NCI-H524 (cell line): ENCODE measurements around the gene ELOVL6.
A peak's percentile ranks its signal among the peaks of the same experiment; 100 is the strongest.
"Not testable (repeated sequence)": the region's sequence is repeated elsewhere in the genome, so short reads cannot be mapped to it uniquely, and the experiment has no call there.

Source experiments
- DNase-seq, 2 experiments: peaks; one replicate each; lab custom pipeline; 2025; lab: John Stamatoyannopoulos, UW

ELOVL6 gene

DNA sequence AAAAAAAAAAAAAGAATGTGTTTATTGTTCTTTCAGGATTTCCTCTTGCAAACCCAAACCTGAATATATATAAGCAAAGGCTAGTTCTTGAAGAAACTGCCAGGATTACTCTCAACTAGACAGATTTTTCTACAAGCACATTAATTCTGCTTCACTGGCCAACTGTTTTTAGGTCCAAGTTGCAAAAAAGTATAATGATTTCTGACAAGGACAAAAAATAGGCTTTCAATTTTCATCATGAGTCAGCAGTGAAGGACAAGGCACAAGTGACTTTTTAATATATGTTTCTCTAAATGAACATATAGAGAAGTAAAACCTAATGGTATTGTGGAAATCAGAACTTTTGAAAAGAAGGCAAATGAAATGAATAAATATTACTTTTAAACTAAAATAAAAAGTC is 73.7 kb downstream of the ELOVL6 start:
- no peak for DNase-seq

DNA sequence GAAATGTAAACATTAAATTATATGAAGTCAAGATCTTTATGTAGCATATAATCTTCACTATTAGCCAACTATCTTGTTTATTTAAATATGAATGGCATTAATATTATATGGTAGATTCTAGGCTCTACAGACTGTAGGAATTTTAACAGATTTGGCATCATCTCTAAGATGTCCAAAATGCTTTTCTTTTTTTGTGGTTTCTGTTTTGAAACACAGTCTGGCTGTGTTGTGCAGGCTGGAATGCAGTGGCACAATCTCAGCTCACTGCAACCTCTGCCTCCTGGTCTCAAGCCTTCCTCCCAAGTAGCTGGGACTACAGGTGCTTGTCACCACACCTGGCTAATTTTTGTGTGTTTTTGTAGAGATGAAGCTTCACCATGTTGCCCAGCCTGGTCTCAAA is 76.2 kb downstream of the ELOVL6 start:
- no peak for DNase-seq

DNA sequence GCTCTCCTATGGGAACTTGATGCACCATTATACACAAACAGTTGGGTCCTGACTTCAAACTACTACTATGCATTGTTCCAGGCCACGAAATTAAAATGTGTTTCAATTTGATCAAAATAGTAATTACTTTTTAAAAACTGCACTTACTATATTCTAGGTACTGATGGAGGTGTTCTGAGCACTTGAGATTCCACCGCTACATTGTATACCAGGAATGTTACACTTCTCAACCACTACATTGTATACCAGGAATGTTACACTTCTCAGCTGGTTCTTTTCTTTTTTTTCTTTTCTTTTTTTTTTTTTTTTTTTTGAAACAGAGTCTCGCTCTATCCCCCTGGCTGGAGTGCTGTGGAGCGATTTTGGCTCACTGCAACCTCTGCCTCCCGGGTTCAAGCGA is 77.9 kb downstream of the ELOVL6 start:
- no peak for DNase-seq

DNA sequence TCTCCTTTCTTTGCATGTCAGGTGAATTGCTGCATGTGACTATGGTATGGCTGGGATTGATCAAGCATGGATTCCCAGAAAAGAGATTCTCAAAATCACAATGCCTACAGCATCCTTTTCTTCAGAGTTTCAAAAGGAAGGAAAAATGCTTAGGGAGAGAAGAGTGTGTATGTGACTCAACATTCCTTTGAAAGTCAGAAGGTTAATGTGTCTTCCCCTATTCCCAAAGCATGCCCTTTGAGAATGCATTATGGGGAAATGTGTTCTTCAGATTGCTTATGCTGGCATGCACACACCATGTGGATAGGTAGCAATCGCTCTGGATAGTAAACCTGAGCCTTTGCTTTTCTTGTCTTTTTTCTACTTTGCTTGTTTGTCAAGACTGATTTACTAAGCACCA is 78.5 kb downstream of the ELOVL6 start:
- DNase-seq = no peak

DNA sequence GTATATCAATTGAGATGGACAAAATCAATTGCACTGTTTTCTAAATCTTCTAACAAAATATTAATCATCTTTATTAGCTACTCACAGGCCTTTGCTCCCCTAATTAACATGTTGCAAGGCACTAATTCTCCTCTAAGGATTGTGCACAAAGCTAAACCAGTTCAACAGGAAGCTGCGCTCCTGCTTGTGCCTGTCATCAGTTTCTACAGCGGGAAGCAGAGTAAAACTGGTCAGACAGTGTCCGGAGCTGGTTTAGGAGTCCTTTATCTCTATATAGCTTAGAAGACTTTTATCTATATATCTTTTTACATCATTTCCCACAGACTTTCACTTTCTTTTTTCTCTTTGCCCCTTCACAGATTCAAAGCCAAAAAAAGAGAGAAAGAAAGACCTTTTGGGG is 79.1 kb downstream of the ELOVL6 start:
- no peak for DNase-seq

DNA sequence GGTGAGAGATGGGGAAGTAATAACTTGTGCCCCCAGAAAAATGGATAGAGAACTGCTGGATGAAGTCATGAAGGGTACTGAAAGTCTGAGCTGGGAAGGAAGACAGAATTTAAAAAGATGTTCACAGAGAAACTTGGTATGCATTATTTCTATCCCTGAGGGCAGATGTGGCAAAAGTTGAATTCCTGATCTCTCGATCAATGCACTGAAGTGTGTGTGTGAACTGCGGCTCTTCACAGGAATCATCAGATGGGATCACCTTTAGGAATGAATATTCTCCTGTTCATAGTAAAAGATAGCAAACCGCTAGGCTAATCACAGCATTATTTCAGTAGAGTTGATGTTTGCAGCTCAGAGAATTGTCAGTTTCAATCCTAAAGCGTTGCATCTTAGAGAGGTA is 86.4 kb downstream of the ELOVL6 start:
- no peak for DNase-seq

DNA sequence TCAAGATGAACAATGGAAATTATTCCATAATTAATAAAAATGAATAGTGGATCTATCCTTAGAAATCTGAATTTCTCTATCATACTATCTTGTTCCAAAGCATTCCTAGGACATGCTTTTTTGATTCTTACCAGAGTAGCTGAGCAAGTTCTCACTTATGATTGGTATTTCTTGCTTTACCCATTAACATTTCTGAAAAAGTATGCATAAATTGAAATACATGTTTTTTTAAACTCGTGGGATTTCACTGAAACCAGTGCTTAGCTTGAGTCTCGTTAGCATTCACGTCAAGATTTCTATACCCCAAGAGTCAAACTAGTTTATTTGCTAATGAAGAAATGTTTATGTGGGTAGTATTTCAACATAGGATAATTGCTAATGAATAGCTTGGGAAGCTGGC is 89.0 kb downstream of the ELOVL6 start:
- DNase-seq = no peak

DNA sequence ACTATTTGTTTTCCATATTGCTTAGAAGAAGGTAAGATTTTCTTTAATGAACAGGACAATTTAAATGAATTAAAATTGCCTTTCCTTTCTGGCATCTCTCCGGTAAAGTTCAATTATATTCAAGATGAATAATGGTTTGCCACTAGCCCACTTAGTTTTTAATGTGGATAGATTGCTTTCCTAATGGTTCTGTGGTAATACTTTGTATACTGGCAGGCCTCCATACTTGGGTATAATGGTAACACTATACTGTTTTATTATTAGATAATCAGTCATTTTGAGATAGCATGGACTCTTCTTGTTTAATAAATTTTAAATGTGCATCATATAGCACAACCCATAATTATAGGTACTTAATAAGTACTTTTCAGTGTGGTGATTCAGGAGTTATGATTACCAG is 89.5 kb downstream of the ELOVL6 start:
- DNase-seq = no peak

DNA sequence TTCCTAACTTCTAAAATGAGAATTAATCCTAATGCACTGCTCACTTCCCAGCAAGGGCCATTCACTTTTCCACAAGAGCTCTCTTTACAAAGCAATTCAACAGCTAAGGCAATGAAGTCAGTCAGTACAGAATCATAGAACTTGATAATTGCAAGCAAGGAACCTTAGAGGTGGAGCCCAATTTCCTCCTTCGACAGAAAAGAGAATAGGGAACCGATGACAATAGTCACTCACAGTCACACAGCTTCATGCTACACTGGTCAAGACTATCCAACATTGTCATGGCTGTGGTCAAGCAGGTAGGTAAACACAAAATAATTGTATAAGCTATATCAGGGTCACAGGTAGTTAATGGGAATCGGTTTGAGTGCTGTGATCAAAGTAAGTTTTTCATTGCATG is 90.0 kb downstream of the ELOVL6 start:
- DNase-seq = no peak

DNA sequence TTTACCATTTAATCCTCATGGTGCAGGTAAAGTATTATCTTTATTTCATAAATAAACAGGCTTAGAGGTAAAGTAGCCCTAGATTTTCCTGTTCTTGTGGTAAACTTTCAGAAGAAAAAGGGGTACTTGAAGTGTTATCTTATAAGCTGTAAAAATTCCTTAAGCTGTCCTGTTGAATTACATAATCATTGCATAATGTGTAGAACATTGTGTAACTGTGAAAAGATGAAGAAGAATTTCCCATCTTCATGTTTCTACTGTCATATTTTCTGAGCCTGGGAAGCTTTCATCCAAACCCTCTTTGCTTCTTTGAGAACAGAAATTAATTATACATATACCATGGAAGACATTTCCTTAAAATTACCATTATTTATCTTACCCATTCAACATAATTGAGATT is 90.5 kb downstream of the ELOVL6 start:
- no peak for DNase-seq

DNA sequence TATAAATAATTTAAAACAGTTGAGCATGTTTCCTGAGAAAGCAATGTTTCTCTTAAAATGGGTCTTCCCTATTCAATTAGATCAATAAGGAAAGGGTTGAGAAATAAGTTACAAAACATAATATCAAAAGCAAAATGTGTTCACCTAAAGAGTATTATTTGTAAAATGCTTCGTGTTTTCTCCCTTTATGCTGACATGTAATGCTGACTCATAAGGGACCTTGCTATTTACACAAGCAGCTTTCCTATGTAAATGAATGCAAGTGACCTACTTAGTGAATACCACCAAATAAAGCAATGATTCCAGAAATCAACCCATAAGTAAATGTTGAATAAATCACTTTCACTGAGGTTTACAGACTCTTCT is 91.5 kb downstream of the ELOVL6 start:
- no peak for DNase-seq

DNA sequence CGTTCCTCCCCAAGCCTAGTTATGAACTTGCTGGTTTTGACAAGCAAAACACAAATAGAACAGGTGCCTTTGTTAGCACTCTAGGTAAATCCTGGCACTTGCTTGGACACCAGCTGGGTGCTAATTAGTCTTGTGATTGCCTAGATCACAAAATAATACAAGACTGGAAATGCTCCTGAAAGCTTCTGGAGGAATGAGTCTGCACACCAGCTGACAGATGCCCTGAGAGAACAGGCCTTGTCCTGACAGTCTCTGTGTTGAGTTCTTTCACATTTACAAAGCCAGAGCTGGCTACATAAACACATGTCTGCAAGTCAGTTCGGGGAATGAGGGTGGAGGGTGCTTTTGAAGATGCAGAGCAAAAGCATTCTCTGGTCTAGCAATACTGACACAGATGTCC is 93.8 kb downstream of the ELOVL6 start:
- peak in 1 of 2 experiments; percentile 23 for DNase-seq

DNA sequence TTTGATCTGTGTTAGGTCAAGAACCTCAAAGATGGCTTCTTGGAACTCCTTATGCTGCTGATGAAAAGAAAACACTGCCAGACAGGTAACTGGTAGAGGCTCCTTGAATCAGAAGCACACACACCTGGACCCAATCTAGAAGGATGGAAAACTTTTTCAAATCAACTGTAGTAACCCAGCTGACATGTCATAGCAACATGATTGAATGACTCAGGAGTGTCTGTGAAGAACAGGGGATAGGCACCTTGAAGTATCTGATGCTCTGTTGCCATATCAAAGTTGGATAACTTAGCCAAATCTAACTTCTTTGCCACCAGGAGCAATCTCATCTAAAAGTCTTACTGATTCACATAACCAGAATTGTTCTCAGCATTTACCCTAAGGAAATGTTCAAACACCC is 98.8 kb downstream of the ELOVL6 start:
- DNase-seq = no peak

DNA sequence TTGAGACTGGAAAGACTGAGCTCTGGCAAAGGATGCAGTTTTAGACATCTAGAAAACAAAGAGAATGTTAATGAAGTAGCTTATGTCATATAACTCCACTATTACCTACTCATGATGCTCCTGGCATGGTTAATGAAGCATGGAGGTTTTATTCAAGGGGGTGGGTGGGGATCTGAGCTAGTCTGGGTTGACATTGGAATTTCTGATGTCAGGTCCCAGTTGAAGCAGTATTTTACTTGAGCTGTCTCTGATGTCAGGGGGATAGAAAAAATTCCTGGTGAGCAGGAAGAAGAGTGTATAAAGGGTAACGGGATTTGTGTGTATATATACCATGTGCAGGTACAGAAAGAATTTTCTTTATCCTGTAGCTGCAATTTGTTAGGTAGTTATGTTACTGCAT is 102.0 kb downstream of the ELOVL6 start:
- no peak for DNase-seq

DNA sequence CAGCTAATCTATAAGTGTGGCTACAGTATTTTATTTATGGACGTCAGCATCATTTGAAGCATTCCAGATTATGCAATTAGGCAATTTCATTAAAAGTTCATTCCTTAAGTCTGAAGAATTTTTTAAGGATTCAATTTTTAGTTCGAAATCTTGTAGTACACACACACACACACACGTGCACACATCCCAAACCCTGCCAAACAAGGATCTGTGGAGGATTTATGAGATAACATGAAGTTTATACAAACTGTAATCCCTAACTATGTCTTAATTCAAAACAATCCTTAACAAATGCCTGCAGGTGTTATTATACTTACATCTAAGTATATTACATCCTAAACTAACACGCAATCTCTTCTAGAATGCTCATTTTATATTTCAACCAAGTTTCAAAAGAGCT is 105.8 kb downstream of the ELOVL6 start:
- no peak for DNase-seq

DNA sequence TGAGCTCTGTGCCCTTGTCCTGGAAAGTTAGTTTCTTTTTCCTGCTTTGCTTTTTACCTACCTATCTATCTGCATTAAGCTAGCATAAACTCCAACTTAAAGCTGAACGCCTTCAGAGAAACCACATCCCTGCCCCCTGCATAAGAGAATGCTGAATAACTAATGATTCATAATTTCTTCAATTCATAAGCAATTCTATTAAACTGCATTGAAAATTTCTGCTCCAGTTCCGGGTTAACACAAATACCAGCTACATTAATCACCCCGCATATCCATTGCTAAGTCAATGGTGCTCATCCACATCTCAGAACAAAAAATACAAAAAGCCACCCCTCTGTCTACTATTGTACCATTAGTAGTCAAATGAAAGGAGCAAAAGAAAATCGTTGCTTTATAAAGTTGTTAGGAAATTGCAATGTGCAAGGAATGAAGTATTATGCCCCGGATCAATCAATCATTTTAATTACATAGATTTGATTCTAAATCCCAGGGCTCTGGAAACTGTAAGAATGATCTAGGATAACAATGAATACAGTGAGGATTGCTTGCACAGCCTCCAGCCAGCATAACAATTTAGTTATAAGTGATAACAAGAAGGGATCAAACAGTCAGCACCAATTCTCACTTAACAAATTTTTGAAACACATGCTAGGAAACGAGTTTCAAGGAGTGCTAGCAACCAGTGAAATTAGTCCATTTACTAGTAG is 106.8 kb downstream of the ELOVL6 start:
- no peak for DNase-seq

DNA sequence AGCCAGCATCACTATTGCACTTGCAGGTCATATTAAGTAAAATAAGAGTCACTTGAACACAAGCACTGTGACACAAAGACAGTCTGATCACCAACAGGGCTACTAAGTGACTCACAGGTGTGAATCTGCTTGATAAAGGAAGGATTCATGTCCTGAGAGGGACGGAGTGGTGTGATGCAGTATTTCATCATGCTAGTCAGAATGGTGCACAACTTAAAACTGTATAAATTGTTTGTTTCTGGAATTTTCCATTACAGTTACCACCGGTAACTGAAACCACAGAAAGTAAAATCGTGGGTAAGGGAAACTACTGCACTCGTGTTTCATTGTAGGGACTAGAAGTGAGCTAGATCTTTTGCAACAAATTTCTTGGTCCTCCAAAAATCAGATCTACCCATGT is 109.7 kb downstream of the ELOVL6 start:
- DNase-seq = no peak

DNA sequence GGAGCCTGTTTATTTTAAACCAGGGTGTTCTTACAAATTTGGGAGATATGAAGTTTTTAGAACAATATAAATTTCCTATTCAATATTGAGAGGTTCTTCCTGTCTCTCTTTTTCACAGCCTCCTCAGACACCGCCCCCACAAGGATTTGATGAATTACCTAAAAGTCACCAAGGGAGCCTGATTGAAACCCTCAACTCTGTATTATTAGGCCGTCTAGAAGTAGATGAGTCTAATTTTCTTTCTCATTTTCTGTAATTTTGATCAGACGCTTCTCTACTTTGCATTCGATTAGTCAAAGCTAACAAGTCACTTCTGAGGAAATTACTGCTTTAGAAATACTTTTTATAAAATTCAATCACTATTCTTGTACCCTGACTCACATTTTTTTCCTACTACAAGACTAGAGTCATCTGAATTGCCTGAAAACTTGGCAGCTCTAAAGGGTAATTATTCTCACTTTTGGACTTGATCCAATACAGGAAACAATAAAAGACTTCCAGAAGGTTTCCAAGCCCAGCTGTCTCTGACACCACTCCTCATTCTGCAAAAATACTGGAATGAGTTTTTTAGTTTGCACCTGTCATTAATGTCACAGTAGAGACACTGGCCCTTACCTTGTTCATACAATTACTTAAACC is 111.2 kb downstream of the ELOVL6 start:
- peak in 1 of 2 experiments; percentile 42 for DNase-seq

DNA sequence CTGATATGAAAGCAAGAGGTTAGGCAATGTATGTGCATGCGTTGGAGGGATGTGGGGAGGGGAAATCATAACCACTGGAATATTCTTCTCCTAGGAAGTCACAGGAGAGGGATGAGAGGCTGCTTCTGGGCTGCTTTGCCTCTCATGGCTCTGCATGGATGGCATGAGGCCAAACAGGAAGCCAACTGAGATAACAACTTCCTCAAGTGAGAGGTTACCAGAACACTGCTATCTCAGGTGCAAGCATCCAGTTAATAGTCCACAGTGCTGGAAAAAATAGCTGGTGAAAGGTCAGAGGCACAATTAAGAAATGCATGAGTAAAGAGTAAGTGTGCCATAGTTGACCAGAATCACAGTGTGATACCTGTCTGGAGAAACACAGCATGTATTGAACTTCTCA is 113.3 kb downstream of the ELOVL6 start:
- no peak for DNase-seq

DNA sequence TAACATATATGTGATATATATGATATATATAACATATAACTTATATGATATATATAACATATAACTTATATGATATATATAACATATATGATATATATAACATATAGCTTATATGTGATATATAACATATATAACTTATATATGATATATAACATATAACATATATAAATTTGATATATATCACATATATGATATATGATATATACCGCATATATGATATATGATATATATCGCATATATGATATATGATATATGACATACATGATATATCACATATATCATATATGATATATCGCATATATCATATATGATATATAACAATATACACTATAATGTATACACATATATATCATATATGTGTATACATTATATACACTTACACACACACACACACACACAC is 114.3 kb downstream of the ELOVL6 start:
- DNase-seq = no peak

DNA sequence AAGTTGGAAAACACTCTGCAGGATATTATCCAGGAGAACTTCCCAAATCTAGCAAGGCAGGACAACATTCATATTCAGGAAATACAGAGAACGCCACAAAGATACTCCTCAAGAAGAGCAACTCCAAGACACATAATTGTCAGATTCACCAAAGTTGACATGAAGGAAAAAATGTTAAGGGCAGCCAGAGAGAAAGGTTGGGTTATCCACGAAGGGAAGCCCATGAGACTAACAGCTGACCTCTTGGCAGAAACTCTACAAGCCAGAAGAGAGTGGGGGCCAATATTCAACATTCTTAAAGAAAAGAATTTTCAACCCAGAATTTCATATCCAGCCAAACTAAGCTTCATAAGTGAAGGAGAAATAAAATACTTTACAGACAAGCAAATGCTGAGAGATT is 120.3 kb downstream of the ELOVL6 start:
- DNase-seq = not testable (repeated sequence)

DNA sequence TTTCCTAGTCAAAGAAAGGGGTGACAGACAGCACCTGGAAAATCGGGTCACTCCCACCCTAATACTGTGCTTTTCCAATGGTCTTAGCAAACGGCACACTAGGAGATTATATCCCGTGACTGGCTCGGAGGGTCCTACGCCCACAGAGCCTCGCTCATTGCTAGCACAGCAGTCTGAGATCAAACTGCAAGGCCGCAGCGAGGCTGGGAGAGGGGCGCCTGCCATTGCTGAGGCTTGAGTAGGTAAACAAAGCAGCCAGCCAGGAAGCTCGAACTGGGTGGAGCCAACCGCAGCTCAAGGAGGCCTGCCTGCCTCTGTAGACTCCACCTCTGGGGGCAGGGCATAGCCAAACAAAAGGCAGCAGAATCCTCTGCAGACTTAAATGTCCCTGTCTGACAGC is 121.6 kb downstream of the ELOVL6 start:
- DNase-seq = not testable (repeated sequence)

DNA sequence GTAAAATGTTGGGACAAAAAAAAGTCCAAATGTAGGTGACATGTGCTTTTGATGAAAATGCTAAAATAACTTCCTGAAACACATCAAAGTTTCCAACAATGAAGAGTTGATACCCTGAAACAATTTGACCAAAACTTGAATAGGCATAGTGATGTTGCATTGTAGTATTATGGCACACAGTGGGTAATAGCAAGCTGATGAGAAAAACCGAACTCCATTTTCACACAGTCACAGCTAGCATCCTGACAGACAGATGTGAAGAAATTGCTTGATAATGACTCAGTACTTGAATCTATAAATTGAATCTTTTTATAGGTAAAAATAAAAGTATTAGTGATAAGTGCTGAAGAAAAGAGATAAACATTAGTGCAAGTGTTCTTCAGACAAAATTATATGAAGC is 122.5 kb downstream of the ELOVL6 start:
- DNase-seq = no peak

DNA sequence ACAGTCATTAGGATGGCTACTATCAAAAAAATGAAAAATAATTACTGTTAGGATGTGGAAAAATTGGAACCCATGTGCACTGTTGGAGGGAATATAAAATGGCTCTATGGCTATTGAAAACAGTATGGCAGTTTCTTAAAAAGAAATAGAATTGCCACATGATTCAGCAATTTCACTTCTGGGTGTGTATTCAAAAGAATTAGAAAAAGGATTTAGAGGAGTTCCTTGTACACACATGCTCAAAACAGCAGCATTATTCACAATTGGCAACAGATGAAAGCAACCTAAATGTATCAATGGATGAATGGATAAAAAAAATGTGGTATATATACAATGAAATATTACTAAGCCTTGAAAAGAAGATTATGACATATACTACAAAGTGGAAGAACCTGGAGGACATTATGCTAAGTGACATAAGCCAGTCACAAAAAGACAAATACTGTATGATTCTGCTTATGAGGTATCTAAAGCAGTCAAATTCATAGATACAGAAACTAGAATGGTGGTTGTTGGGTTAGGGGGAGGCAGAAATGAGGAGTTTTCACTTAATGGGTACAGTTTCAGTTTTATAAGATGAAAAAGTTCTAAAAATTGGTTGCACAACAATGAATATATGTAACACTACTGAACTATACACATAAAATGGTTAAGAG is 123.2 kb downstream of the ELOVL6 start:
- no peak for DNase-seq
